ENCODE results near the gene BCKDK.

- TF ChIP-seq ZNF600 (tag by site-specific recombination; IDR thresholded peaks at IDR 0.05) (no peak), CTCF (tag by site-specific recombination; IDR thresholded peaks at IDR 0.05) (no peak), ZNF510 (tag by site-specific recombination; IDR thresholded peaks at IDR 0.05; ENCODE audit: insufficient replicate concordance) (no peak), ZNF76 (tag by site-specific recombination; IDR thresholded peaks at IDR 0.05; ENCODE audit: borderline replicate concordance, low read depth) (no peak), PRDM10 (tag by site-specific recombination; IDR thresholded peaks at IDR 0.05) (no peak), ZBTB8A (tag by site-specific recombination; IDR thresholded peaks at IDR 0.05) (no peak), ZNF843 (tag by site-specific recombination; IDR thresholded peaks at IDR 0.05) (no peak), ZBTB17 (tag by site-specific recombination; IDR thresholded peaks at IDR 0.05) (no peak), TRIM28 (IDR thresholded peaks at IDR 0.05; ENCODE audit: borderline replicate concordance, low read length) (no peak), YY1 (tag by site-specific recombination; IDR thresholded peaks at IDR 0.05) (no peak)
Observed at GRCh38 chr16:31084584-31085302, 23.4 kb upstream of the BCKDK start.

Measured in HEK293 (cell line).